Measurements from ENCODE around the gene MARCHF3.
"Not testable (repeated sequence)": the region's sequence is repeated elsewhere in the genome, so short reads cannot be mapped to it uniquely, and the experiment has no call there.

MARCHF3 gene

GRCh38 chr5:126857472-126858410, 172.6 kb downstream of the MARCHF3 start:
- Mint-ChIP-seq H3K27ac (no peak overlapping the region), H3K4me1 (peaks cover 9% of the 10 kb centered on the region in 2 donors), H3K27me3 (no peaks in the 10 kb centered on the region), H3K36me3 (peaks cover 33 to 44% of the 10 kb centered on the region in 2 donors), H3K9me3 (peaks cover 0 to 2% of the 10 kb centered on the region in 2 donors), H3K4me3 (no peak overlapping the region)
- DNase-seq (no peak), ATAC-seq (replicated peaks) (no peak)

GRCh38 chr5:126855266-126855665, 175.1 kb downstream of the MARCHF3 start:
- H3K4me3 Mint-ChIP-seq = no peak overlapping the region
- H3K27ac Mint-ChIP-seq = no peak overlapping the region
- peaks cover 17 to 25% of the 10 kb centered on the region in 2 donors for H3K4me1 Mint-ChIP-seq
- no peaks in the 10 kb centered on the region for H3K27me3 Mint-ChIP-seq
- DNase-seq (no peak), ATAC-seq (replicated peaks) (no peak)
- H3K36me3 Mint-ChIP-seq = peaks cover 35 to 44% of the 10 kb centered on the region in 2 donors
- H3K9me3 Mint-ChIP-seq = peaks cover 0 to 2% of the 10 kb centered on the region in 2 donors

- Mint-ChIP-seq H3K9me3 (peaks cover 0 to 2% of the 10 kb centered on the region in 2 donors), H3K4me3 (no peak overlapping the region)
These were observed 175.7 kb downstream of the MARCHF3 start for GRCh38 chr5:126854526-126855110.

GRCh38 chr5:126853541-126854307, 176.6 kb downstream of the MARCHF3 start:
- peaks cover 21 to 25% of the 10 kb centered on the region in 2 donors for H3K4me1 Mint-ChIP-seq
- H3K36me3 Mint-ChIP-seq = peaks cover 30 to 44% of the 10 kb centered on the region in 2 donors
- DNase-seq, H3K27me3 Mint-ChIP-seq, H3K9me3 Mint-ChIP-seq: not testable (repeated sequence)
- peak overlapping the region in 1 of 2 donors; percentile 61 for H3K4me3 Mint-ChIP-seq
- ATAC-seq (replicated peaks) = peak in 1 of 2 donors; percentile 23
- H3K27ac Mint-ChIP-seq = peak overlapping the region; percentile 42

More at GRCh38 chr5:126854526-126855110, 175.7 kb downstream of the MARCHF3 start:
- H3K27ac Mint-ChIP-seq = no peak overlapping the region
- H3K4me1 Mint-ChIP-seq = peaks cover 17 to 25% of the 10 kb centered on the region in 2 donors
- ATAC-seq (replicated peaks) (no peak), DNase-seq (no peak)
- no peaks in the 10 kb centered on the region for H3K27me3 Mint-ChIP-seq
- peaks cover 34 to 44% of the 10 kb centered on the region in 2 donors for H3K36me3 Mint-ChIP-seq

GRCh38 chr5:126852841-126853271, 177.5 kb downstream of the MARCHF3 start:
- H3K9me3 Mint-ChIP-seq = peaks cover 0 to 2% of the 10 kb centered on the region in 2 donors
- H3K27me3 Mint-ChIP-seq = no peaks in the 10 kb centered on the region
- DNase-seq (no peak), ATAC-seq (replicated peaks) (no peak)
- peaks cover 25 to 31% of the 10 kb centered on the region in 2 donors for H3K4me1 Mint-ChIP-seq
- H3K36me3 Mint-ChIP-seq = peaks cover 24 to 38% of the 10 kb centered on the region in 2 donors
- peak overlapping the region; percentile 81 for H3K27ac Mint-ChIP-seq
- peak overlapping the region in 1 of 2 donors; percentile 3 for H3K4me3 Mint-ChIP-seq

- Mint-ChIP-seq H3K27me3 (no peaks in the 10 kb centered on the region), H3K4me3 (no peak overlapping the region), H3K36me3 (peaks cover 21 to 35% of the 10 kb centered on the region in 2 donors), H3K9me3 (peaks cover 0 to 2% of the 10 kb centered on the region in 2 donors), H3K27ac (peak overlapping the region; percentile 81), H3K4me1 (peaks cover 27 to 34% of the 10 kb centered on the region in 2 donors)
- DNase-seq (no peak), ATAC-seq (replicated peaks) (peak; percentile 67 to 78)
These were observed 178.2 kb downstream of the MARCHF3 start for GRCh38 chr5:126852091-126852571.

- Mint-ChIP-seq H3K4me3 (no peak overlapping the region), H3K27ac (no peak overlapping the region), H3K36me3 (peaks cover 17 to 30% of the 10 kb centered on the region in 2 donors), H3K4me1 (peaks cover 31 to 40% of the 10 kb centered on the region in 2 donors), H3K9me3 (peaks cover 0 to 2% of the 10 kb centered on the region in 2 donors), H3K27me3 (no peaks in the 10 kb centered on the region)
- no peak for DNase-seq
- ATAC-seq (replicated peaks) = no peak
These were observed 178.8 kb downstream of the MARCHF3 start for GRCh38 chr5:126851501-126852011.

- Mint-ChIP-seq H3K4me1 (peaks cover 44 to 61% of the 10 kb centered on the region in 2 donors), H3K4me3 (no peak overlapping the region), H3K27ac (no peak overlapping the region), H3K9me3 (peaks cover 0 to 3% of the 10 kb centered on the region in 2 donors), H3K27me3 (no peaks in the 10 kb centered on the region), H3K36me3 (peaks cover 15 to 25% of the 10 kb centered on the region in 2 donors)
- no peak for ATAC-seq (replicated peaks)
- DNase-seq = no peak
These were observed 181.2 kb downstream of the MARCHF3 start for GRCh38 chr5:126849101-126849678.

- Mint-ChIP-seq H3K4me3 (no peak overlapping the region), H3K9me3 (peaks cover 0 to 4% of the 10 kb centered on the region in 2 donors), H3K27ac (no peak overlapping the region), H3K27me3 (no peaks in the 10 kb centered on the region), H3K4me1 (peaks cover 42 to 56% of the 10 kb centered on the region in 2 donors), H3K36me3 (peaks cover 8 to 25% of the 10 kb centered on the region in 2 donors)
- ATAC-seq (replicated peaks) (no peak), DNase-seq (no peak)
These were observed 182.1 kb downstream of the MARCHF3 start for GRCh38 chr5:126848253-126848652.

GRCh38 chr5:126847826-126848251, 182.5 kb downstream of the MARCHF3 start:
- Mint-ChIP-seq H3K27me3 (no peaks in the 10 kb centered on the region), H3K9me3 (peaks cover 0 to 4% of the 10 kb centered on the region in 2 donors), H3K4me1 (peaks cover 38 to 52% of the 10 kb centered on the region in 2 donors), H3K4me3 (no peak overlapping the region), H3K36me3 (peaks cover 6 to 22% of the 10 kb centered on the region in 2 donors), H3K27ac (peak overlapping the region; percentile 59)
- no peak for DNase-seq
- no peak for ATAC-seq (replicated peaks)

- no peak for ATAC-seq (replicated peaks)
- DNase-seq = no peak
- peaks cover 35 to 48% of the 10 kb centered on the region in 2 donors for H3K4me1 Mint-ChIP-seq
- H3K27me3 Mint-ChIP-seq = no peaks in the 10 kb centered on the region
- peaks cover 6 to 22% of the 10 kb centered on the region in 2 donors for H3K36me3 Mint-ChIP-seq
- peaks cover 0 to 4% of the 10 kb centered on the region in 2 donors for H3K9me3 Mint-ChIP-seq
- no peak overlapping the region for H3K4me3 Mint-ChIP-seq
- H3K27ac Mint-ChIP-seq = no peak overlapping the region
These were observed 182.9 kb downstream of the MARCHF3 start for GRCh38 chr5:126847456-126847820.

- Mint-ChIP-seq H3K4me1 (peaks cover 31 to 43% of the 10 kb centered on the region in 2 donors), H3K27ac (peak overlapping the region; percentile 14), H3K9me3 (peaks cover 0 to 4% of the 10 kb centered on the region in 2 donors), H3K36me3 (peaks cover 6 to 24% of the 10 kb centered on the region in 2 donors), H3K4me3 (no peak overlapping the region), H3K27me3 (no peaks in the 10 kb centered on the region)
- ATAC-seq (replicated peaks) = no peak
- no peak for DNase-seq
These were observed 183.5 kb downstream of the MARCHF3 start for GRCh38 chr5:126846744-126847455.

GRCh38 chr5:126846344-126846743, 184.0 kb downstream of the MARCHF3 start:
- peaks cover 29 to 37% of the 10 kb centered on the region in 2 donors for H3K4me1 Mint-ChIP-seq
- H3K36me3 Mint-ChIP-seq = peaks cover 5 to 30% of the 10 kb centered on the region in 2 donors
- ATAC-seq (replicated peaks) (no peak), DNase-seq (no peak)
- H3K27ac Mint-ChIP-seq = no peak overlapping the region
- no peaks in the 10 kb centered on the region for H3K27me3 Mint-ChIP-seq
- H3K9me3 Mint-ChIP-seq = peaks cover 0 to 4% of the 10 kb centered on the region in 2 donors
- H3K4me3 Mint-ChIP-seq = no peak overlapping the region

Measured in stimulated activated naive B cell treated with anti-CD40 and anti-IgM and Interleukin-4, amounts not matched to agents 10 μg/mL and 1 μg/mL and 100 μg/mL, for 72 hours (primary cell).